Breast epithelium (tissue), 4 donors: ENCODE results near the gene CCBE1. TPM values are rescaled to one million over a fixed set of nuclear protein-coding genes. Genes with fewer than 3 reads are reported as not detected.

Experiments
- DNase-seq, 2 donors: peaks; one replicate each; pipeline ENCODE4 v3.0.0-alpha.2; 2019; ENCODE audit warnings: low spot score in 2 of 2
- H3K27ac ChIP-seq, 2 donors: fragments of 200-600 bp; sonication (generic) in 1 of 2; one replicate each; pipeline ENCODE4 v1.5.1; 2016 to 2019; ENCODE audit warnings: mild to moderate bottlenecking in 1 of 2
- H3K27me3 ChIP-seq, 2 donors: fragments of 200-600 bp; sonication (generic) in 1 of 2; one replicate each; pipeline versions ENCODE4 v1.5.1 to v1.6.0; 2017 to 2019; ENCODE audit warnings: control low read depth in 1 of 2, mild to moderate bottlenecking in 1 of 2
- H3K36me3 ChIP-seq: fragments of 200-600 bp; one replicate; pipeline ENCODE4 v1.5.1; 2019
- H3K4me1 ChIP-seq, 2 donors: fragments of 200-600 bp; sonication (generic); one replicate each; pipeline ENCODE4 v1.5.1; 2016 to 2019; ENCODE audit warnings: control low read depth in 1 of 2
- H3K4me3 ChIP-seq, 3 donors: fragments of 200-600 bp; sonication (generic); 1 replicate in 2 of 3; 2 replicates in 1 of 3; pipeline ENCODE4 v1.5.1; 2016 to 2019; ENCODE audit warnings: mild to moderate bottlenecking in 3 of 3, moderate library complexity in 2 of 3
- H3K9me3 ChIP-seq, 2 donors: fragments of 200-600 bp; sonication (generic) in 1 of 2; one replicate each; pipeline ENCODE4 v1.5.1; 2016 to 2019; ENCODE audit warnings: control low read depth in 1 of 2
- POLR2A ChIP-seq: fragments of 450-650 bp; IDR thresholded peaks from one replicate; pipeline ENCODE4 v1.6.1; 2016; ENCODE audit warnings: antibody characterized with exemption, mild to moderate bottlenecking, moderate library complexity
- POLR2AphosphoS5 ChIP-seq, 3 donors: sonication (generic); formaldehyde crosslinking; IDR thresholded peaks; one replicate each; pipeline ENCODE4 v1.6.1; 2017; ENCODE audit warnings: antibody characterized with exemption in 3 of 3
- intact Hi-C: fragments of 100-400 bp; cut with DNase I; formaldehyde crosslinking; loops from one replicate; pipeline ENCODE4 v1.15.1; 2023; ENCODE audit warnings: low total_unique reads
- total RNA-seq, 3 donors: library from RNA; depleted of rRNA; stranded (reverse); fragments of >200 nt; gene quantifications; one replicate each; pipeline ENCODE4 v1.1.0, GENCODE V29; 2016
- TF ChIP-seq, protein P1 (sequence below), 3 donors: fragments of 450-650 bp; IDR thresholded peaks; one replicate each; pipeline ENCODE4 v1.5.1; 2016 to 2017; ENCODE audit warnings: antibody characterized with exemption in 3 of 3, mild to moderate bottlenecking in 3 of 3, moderate library complexity in 3 of 3

The CCBE1 gene
- total RNA-seq, 3 donors from 2014 or later: 3.5 to 4.9 (median 4.0) TPM

DNA sequence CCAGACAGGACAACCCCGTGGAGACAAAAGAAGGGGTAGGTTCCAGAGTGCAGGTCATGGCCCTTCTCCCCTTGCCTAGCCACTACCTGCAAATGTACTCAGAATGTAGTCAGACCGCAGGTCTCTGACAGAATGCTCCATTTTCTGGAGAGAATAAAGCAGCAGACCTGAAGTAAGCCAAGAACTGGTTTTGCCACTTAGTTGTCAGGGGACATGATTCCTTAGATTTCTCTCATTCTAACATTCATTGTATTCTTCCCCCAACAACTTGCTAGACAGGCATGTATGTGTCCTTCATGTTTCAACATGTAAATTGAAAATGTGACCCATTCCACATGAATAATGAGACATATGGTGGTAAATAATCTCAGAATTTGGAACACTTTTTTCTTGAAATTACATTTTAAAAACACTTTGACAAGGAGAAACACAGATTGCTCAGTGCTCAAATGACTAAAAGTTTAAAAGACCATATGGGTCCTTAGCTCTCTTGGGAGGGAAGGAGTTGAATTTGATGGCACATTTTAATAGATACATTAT lies 142.4 kb downstream of the CCBE1 start:
- Histone ChIP-seq H3K4me3 (no peak overlapping the region), H3K4me1 (no peaks in the 10 kb centered on the region), H3K36me3 (no peaks in the 10 kb centered on the region), H3K27ac (no peak overlapping the region), H3K9me3 (no peaks in the 10 kb centered on the region), H3K27me3 (no peaks in the 10 kb centered on the region)
- DNase-seq: no peak
- TF ChIP-seq, protein P1, sequence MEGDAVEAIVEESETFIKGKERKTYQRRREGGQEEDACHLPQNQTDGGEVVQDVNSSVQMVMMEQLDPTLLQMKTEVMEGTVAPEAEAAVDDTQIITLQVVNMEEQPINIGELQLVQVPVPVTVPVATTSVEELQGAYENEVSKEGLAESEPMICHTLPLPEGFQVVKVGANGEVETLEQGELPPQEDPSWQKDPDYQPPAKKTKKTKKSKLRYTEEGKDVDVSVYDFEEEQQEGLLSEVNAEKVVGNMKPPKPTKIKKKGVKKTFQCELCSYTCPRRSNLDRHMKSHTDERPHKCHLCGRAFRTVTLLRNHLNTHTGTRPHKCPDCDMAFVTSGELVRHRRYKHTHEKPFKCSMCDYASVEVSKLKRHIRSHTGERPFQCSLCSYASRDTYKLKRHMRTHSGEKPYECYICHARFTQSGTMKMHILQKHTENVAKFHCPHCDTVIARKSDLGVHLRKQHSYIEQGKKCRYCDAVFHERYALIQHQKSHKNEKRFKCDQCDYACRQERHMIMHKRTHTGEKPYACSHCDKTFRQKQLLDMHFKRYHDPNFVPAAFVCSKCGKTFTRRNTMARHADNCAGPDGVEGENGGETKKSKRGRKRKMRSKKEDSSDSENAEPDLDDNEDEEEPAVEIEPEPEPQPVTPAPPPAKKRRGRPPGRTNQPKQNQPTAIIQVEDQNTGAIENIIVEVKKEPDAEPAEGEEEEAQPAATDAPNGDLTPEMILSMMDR (IDR thresholded peaks at IDR 0.05): no peak
- no peak for TF ChIP-seq POLR2AphosphoS5 (IDR thresholded peaks at IDR 0.05)
- intact Hi-C loops: no loop called here

DNA sequence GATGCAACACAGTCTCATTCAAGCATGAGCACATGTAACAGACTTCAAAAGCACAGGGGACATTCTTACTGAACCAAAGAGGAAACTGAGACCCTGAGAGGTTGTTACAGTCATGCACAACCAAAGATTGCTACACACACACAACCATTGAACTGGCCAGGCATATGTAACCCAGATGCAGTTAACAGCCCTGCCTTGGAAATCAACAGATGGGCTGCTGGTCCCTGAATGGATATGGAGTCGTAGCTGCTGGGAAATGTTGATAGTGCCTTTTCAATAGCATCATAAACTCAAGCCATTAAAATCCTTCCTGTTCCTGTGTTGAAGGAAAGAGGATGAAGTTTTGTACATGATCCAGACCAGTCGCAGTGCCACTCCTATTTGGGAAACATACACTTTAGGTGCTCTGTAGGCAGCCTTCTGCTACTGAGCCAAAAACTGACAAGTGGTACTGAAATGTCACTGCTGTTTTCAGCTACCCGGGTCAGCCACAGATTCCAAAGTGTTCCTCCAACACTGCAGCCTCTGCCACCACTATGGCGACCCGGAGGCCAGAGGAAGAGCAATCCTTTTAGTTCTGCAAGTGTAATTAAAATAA lies 143.9 kb downstream of the CCBE1 start:
- Histone ChIP-seq H3K9me3 (no peaks in the 10 kb centered on the region), H3K4me3 (no peak overlapping the region), H3K27ac (no peak overlapping the region), H3K4me1 (no peaks in the 10 kb centered on the region), H3K36me3 (no peaks in the 10 kb centered on the region), H3K27me3 (no peaks in the 10 kb centered on the region)
- DNase-seq: no peak
- intact Hi-C loops: no loop called here
- TF ChIP-seq, protein P1 (IDR thresholded peaks at IDR 0.05): no peak
- TF ChIP-seq POLR2AphosphoS5 (IDR thresholded peaks at IDR 0.05) (no peak), POLR2A (no peak)

DNA sequence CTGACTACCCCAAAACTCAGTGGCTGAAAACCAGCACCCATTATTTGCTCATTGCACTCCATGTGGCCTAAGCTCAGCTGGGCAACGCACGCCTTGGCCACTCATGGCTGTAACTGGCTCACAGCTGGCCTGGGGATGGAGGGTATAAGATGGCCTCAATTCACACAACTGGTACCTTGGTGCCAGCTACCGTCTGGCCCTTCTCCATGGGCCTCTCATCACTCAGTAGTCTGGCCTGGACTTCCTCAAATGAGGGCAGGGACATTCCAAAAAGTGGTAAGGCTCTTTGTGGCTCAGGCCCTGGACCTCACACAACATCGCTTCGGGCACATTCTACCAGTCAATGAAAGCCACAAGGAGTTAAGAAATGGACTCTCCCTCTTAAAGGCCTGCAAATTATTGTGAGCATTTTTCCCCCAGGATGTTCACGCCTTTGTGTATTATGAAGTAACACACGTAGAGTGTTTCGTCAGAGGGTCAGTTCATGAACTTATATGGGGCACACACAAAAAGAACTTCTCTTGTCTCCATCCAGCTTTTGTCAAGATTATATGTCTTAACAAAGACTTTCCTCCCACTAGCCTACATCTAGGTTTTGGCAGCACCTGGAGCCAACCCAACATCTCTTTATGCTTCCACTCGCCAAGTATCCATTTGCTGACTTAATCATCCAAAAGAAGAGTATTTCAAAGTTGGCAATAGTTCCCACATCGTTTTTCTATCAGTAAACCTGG lies 145.2 kb downstream of the CCBE1 start:
- no peak for TF ChIP-seq POLR2A
- TF ChIP-seq, protein P1 (IDR thresholded peaks at IDR 0.05): no peak
- no peak for TF ChIP-seq POLR2AphosphoS5 (IDR thresholded peaks at IDR 0.05)

DNA sequence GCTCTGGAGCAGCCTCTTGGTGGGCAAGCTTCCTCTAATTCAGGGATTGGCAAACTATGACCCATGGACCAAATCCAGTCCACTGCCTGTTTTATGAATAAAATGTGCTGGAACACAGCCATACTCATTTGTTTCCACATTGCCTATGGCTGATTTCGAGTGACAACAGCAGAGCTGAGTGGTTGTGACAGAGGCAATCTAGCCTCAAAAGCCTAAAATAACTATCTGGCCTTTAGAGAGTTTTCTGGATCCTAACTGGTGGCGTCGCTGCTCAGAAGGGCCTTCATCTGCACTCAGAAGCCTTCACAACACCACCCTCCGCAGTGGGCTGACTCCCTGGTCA lies 147.1 kb downstream of the CCBE1 start:
- H3K36me3 ChIP-seq: no peaks in the 10 kb centered on the region
- H3K9me3 ChIP-seq: no peaks in the 10 kb centered on the region
- no peaks in the 10 kb centered on the region for H3K27me3 ChIP-seq
- H3K4me1 ChIP-seq: peaks cover 0 to 5% of the 10 kb centered on the region in 2 donors
- H3K4me3 ChIP-seq: no peak overlapping the region
- TF ChIP-seq POLR2A (no peak), POLR2AphosphoS5 (IDR thresholded peaks at IDR 0.05) (no peak)
- TF ChIP-seq, protein P1 (IDR thresholded peaks at IDR 0.05): no peak
- intact Hi-C loops: no loop called here
- DNase-seq: no peak
- peak overlapping the region; percentile 20 to 51 for H3K27ac ChIP-seq

More for the DNA sequence above, 145.2 kb downstream of the CCBE1 start:
- no peaks in the 10 kb centered on the region for H3K9me3 ChIP-seq
- H3K4me1 ChIP-seq: peaks cover 0 to 5% of the 10 kb centered on the region in 2 donors
- no peaks in the 10 kb centered on the region for H3K27me3 ChIP-seq
- H3K27ac ChIP-seq: no peak overlapping the region
- intact Hi-C loops: no loop called here
- no peaks in the 10 kb centered on the region for H3K36me3 ChIP-seq
- H3K4me3 ChIP-seq: no peak overlapping the region
- DNase-seq: peak in 1 of 2 donors; percentile 48

DNA sequence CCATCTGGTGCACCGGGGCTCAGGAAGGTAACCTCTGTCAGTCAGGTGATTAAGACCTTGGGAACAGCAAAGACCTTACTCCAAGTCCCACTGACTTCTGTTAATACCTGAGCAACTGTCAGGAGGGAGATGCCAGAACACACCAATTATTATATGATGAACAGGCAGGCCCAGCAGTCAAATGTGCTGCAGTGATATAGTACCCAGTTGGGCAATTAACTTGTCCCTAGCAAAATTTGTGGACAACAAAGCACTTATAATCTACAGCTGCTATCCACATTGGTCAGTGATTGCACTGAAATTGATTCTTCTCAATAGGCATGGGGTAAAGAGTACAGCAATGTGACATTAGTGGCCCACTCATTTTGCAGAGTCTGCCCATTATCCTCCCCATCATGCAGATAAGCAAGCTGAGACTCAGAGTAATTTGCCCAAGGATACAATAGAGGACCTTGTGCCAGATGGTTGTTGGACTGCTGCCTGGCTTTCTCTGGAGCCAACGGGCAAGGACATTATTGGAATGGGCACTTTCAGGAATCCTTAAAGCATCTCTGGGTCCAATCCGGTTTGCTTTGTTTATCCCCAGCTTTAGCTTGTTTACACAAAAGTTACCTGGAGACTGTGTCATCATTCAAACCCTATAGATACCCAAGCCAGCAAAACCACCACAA lies 147.6 kb downstream of the CCBE1 start:
- Histone ChIP-seq H3K4me3 (no peak overlapping the region), H3K36me3 (no peaks in the 10 kb centered on the region), H3K27me3 (no peaks in the 10 kb centered on the region), H3K9me3 (no peaks in the 10 kb centered on the region), H3K27ac (peak overlapping the region; percentile 20 to 51), H3K4me1 (peaks cover 0 to 5% of the 10 kb centered on the region in 2 donors)
- peak; percentile 78 to 80 for DNase-seq
- TF ChIP-seq POLR2AphosphoS5 (IDR thresholded peaks at IDR 0.05): no peak
- TF ChIP-seq POLR2A: no peak
- TF ChIP-seq, protein P1 (IDR thresholded peaks at IDR 0.05): no peak
- intact Hi-C loops: no loop called here
